Hematopoietic multipotent progenitor cell (in vitro differentiated cells): ENCODE results near the gene SPATS2L. TPM values are rescaled to one million over a fixed set of nuclear protein-coding genes. Genes with fewer than 3 reads are reported as not detected.

ENCODE experiments used
- DNase-seq, 3 donors: peaks; one replicate each; pipeline ENCODE4 v3.0.0-alpha.2; 2011 to 2015; ENCODE audit warnings: low read depth in 2 of 3, low spot score in 2 of 3
- total RNA-seq: library from RNA; depleted of rRNA; stranded (reverse); fragments of >200 nt; gene quantifications from one replicate; pipeline ENCODE4 v1.2.3, GENCODE V29; 2012

Gene SPATS2L, protein sequence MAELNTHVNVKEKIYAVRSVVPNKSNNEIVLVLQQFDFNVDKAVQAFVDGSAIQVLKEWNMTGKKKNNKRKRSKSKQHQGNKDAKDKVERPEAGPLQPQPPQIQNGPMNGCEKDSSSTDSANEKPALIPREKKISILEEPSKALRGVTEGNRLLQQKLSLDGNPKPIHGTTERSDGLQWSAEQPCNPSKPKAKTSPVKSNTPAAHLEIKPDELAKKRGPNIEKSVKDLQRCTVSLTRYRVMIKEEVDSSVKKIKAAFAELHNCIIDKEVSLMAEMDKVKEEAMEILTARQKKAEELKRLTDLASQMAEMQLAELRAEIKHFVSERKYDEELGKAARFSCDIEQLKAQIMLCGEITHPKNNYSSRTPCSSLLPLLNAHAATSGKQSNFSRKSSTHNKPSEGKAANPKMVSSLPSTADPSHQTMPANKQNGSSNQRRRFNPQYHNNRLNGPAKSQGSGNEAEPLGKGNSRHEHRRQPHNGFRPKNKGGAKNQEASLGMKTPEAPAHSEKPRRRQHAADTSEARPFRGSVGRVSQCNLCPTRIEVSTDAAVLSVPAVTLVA
- total RNA-seq, result 6.5 TPM

DNA sequence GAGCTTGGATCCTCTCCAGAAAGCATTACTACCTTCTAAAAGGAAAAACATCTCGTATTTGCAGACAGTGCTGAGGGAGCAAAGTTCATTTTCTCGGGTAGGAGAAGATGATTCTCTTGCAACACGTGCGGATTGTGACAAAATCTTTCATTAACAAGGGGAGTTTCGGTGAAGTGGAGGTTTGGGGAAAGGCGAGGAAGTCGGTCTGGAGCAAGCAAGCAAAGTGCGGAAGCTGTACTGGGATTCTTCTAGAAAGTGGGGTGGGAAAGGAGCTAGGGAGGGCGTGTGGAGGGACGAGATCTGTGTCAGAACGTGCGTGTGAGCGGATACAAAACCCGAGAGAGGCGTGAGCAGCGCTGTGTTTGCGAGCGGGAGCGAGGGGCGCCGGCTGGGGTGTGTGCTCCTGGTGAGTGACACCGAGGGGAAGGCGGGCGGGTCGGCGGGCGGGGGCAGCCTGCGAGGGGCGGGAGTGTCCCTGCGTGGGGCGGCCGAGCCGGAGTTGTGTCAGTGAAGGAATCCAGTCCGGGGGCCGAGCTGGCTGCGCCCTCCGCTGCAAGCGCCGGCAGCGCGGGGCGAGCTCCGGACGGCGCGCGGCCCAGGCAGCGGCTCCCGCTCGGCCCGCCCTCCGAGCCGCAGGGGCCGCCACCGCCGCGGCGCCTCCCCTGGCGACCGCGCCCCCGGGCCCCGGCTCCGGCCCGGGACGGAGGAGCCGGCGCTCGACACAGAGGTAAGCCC lies at the start of gene SPATS2L:
Gene SPATS2L, plus strand, starts transcription at position 498 of the 735 bp plus-strand sequence. CDS start 82,552 bp downstream, outside the sequence.
- DNase-seq, result peak in 2 of 3 donors; percentile 42 to 65

DNA sequence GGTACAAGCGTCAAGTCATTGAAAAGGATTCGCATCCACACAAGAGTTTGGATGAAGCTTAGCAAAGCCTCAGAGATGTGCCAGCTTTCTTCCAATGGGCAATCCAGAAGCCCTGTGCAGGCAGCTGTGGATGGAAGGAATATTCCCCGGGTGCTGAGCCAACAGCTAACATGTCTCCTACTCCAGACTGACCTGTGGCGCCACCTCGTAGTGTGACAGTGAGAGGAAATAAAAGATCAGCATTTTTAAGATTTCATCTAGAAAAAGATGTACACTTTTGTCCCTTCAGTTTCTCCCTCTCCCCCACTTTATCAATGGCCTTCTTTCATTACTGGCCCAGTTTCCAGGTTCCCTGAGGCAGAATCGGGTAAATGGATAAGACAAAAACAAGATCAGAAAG lies 48.9 kb upstream of the SPATS2L start:
- DNase-seq, result no peak

DNA sequence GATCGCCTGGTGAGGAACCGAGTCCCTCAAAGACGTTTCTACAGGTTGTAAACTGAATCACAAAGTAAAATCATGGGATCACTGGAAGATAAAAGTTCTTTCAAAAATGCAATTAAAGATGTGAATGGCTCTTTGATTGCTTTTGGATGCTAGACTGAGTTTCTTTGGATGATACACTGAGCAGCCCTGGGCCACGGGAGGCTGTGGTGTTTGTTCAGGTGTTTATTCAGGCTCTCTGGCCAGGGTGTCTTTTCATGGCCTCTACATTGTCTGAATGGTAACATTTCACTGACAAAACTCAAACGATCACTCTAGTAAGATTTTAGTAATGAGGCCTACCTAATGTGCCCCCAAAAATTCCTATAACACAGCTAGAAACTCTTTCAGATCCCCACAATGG lies 48.4 kb upstream of the SPATS2L start:
- DNase-seq, result no peak

- DNase-seq, result no peak
Observed at GRCh38 chr2:200258881-200259576, 47.5 kb upstream of the SPATS2L start.

DNA sequence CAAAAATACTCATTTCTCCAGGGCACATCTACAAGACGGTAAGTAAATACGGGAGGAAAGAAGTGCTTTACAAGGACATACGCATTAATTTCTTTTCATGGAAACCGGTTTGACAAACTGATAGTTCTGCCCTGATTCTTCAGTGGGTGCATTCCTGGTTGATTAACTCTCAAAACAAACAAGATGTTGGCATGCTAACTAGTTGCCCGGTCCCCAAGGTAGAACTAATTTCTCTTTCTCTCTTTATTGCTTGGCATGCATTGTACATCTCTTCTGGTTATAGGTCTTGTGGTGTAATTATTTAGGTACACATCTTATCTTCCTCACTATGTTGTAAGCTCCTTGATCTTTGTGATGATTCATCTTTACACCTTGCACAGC lies 46.9 kb upstream of the SPATS2L start:
- DNase-seq, result no peak

GRCh38 chr2:200262047-200262446 lies 44.4 kb upstream of the SPATS2L start:
- DNase-seq, result no peak

- no peak for DNase-seq
Observed at GRCh38 chr2:200263279-200263678, 43.2 kb upstream of the SPATS2L start.

DNA sequence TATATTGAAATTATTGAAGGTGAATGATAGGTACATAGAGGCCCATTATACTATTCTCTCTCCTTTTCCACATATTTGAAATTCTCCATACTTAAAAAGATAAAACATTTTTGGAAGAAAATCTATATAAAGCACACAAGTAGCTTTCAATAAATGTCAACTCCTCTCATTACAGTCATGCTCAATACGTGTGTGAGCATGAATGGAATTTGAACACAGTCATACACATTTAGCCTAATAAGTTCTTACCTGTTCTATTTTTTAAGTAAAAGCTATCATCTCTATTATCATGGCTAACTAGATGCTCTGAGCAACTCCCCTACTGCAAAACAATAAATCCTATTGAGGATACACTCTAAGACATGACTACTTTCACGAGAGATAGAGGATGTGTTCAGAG lies 41.9 kb upstream of the SPATS2L start:
- no peak for DNase-seq

GRCh38 chr2:200266406-200266805 lies 40.1 kb upstream of the SPATS2L start:
- DNase-seq, result no peak

DNA sequence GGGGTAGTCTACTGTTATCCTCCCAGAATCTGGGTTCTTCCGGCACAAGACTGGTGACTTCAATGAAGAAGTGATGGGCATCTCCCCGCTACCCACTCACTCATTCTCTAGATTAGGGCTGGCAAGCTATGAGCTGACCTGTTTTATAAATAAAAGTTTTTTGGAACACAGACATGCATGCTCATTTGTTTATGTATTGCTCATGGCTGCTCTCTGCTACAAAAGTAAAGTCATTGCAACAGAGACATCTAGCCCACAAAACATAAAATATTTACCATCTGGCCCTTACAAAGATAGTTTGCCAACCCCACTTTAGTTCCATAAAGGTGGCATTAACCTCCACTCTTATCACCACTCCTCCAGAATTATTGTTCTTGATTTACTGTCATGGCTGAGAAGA lies 39.1 kb upstream of the SPATS2L start:
- DNase-seq, result no peak

- no peak for DNase-seq
Observed at GRCh38 chr2:200270732-200271131, 35.8 kb upstream of the SPATS2L start.

DNA sequence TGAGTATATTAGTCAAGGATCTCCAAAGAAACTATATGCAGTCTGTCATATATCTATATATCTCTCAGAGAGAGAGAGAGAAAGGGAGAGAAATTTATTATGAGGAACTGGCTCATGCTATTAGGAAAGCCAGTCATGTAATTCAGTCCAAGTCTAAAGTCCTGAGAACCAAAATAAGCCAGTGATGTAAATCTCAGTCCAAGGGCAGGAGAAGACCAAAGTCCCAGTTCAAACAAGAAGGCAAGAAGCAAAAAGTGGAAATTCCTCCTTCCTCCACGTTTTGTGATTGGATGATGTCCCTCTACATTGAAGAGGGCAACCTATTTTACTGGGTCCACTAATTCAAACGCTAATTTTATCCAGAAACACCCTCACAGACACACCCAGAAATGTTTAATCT lies 34.2 kb upstream of the SPATS2L start:
- DNase-seq, result no peak

- DNase-seq, result no peak
Observed at GRCh38 chr2:200274116-200275075, 32.1 kb upstream of the SPATS2L start.

DNA sequence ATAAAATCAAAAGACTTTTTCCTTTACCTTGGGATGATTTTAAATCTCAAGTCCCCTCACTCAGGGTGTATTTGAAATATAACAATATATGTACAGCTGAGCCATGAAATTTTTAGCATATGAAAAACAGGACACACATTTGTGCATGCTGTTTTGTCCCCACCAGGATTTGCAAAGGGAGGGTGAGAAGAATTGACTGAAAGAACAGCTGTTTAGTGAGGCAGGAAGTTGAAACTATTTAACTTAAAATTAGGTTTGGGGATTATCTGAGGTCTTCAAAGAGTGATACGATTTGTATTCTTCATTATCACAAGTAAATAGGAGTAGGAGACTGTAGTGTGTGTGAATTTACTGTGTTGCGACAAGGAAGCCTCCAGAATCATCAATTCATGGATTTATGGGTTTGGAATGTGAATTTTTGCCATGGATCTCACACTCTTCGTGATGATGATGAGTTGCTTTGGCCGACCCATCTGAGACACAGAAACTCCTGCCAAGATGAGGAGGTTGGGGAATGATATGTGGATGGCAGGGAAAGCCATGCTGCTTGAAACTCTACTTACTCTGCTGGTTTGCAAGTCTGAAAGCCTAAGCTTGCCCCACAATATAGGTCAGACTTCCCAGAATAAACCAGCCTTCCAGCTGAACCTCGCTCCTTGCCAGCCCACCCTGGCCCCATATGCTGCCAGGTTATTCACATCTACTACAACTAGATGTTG lies 31.0 kb upstream of the SPATS2L start:
- DNase-seq, result no peak

DNA sequence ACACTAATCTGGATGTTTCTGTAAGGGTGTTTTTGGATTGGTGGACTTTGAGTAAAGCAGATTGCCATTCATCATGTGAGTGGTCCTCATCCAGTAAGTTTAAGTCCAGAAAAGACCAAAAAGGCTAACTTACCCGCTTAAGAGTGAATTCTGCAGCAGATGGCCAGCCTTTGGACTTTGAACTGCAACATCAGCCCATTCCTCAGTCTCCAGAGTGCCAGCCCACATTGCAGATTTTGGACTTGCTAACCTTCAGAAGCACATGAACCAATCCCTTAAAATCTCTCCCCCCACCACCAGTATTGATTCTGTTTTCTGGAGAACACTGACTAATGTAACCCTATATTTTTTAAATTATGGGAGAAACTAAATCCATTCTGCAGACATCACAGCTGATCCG lies 30.0 kb upstream of the SPATS2L start:
- DNase-seq, result no peak

DNA sequence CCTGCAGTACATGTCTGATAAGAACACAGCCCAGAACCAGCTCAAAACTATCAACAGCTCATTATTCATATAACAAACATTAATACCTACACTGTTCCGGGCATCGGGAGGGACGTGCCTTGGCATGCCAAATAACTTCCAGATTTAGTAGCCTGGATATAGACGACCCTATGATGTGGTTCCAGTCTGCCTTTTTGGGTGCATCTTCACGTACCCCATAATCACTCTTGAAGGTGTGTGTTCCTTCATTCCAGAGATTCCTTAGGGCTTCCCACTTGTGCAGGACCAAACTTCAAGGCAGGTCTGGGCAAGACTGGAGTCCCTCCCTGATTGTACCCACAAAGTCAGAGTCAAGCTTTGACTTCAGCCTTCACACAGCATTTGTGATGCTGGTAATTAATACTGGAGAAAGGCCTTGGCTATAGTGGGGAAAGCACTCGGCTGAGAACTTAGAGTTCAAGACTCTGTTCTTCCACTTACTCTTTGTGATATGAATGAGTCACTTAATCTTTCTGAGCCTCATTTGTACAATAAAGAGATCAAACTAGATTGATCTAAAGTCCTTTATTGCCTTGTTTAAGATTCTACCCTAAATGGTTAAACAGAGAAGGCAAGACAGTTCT lies 27.7 kb upstream of the SPATS2L start:
- DNase-seq, result no peak

DNA sequence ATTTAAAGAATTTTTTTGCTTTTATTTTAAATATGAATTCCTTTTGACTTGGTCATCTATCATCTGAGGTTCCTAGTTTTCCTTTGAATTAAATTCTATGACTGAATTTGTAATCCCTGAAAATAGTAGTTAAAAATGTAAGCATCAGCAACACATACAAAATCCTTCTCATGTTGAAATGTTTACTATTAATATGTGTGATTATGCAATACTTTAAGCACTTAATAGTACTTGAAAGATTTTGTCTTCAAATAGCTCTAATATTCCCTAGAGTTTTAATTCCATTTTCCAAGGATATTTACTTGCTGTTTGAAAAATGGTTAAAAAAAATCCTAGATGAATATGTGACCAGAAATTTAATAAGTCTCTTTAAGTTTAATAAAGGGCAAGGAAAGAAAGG lies 26.6 kb upstream of the SPATS2L start:
- DNase-seq, result no peak

DNA sequence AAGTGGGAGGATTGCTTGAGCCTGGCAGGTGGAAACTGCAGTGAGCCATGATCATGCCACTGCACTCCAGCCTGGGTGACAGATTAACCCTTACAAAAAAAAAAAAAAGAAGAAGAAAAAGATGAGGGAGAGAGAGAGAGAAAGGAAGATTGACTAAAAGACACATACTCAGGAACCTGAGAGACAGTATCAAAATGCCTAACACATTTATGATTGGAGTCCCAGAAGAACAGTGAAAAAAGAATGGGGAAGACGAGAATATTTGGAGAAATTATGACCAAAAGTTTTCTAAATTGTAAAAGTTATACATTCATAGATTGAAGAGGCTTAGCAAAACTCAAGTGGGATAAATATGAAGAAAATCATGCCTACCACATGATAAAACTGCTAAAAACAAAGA lies 19.9 kb upstream of the SPATS2L start:
- DNase-seq, result no peak
